ENCODE data around the gene CNST. TPM values are rescaled to one million over a fixed set of nuclear protein-coding genes. Genes with fewer than 3 reads are reported as not detected.
"Not testable (repeated sequence)": the region's sequence is repeated elsewhere in the genome, so short reads cannot be mapped to it uniquely, and the experiment has no call there.

The CNST gene
- total and polyA plus RNA-seq, 2 donors = 17.1 to 36.6 TPM

GRCh38 chr1:246567646-246568235 lies 1.5 kb downstream of the CNST start:
- DNase-seq (ENCODE audit: extremely low spot score) = no peak
- no peaks in the 10 kb centered on the region for H3K36me3 ChIP-seq (ENCODE audit: insufficient read depth)
- peak overlapping the region; percentile 45 for H3K27ac ChIP-seq (ENCODE audit: low read depth)
- peaks cover 1% of the 10 kb centered on the region for H3K4me1 ChIP-seq (ENCODE audit: insufficient read depth)
- H3K4me3 ChIP-seq (ENCODE audit: low read depth, low read length) = peak overlapping the region; percentile 71
- WGBS = 44% methylated on average over 4 of the region's 4 CpGs

- peaks cover 1% of the 10 kb centered on the region for H3K4me1 ChIP-seq (ENCODE audit: insufficient read depth)
Observed at GRCh38 chr1:246569248-246570238, 3.3 kb downstream of the CNST start.

DNA sequence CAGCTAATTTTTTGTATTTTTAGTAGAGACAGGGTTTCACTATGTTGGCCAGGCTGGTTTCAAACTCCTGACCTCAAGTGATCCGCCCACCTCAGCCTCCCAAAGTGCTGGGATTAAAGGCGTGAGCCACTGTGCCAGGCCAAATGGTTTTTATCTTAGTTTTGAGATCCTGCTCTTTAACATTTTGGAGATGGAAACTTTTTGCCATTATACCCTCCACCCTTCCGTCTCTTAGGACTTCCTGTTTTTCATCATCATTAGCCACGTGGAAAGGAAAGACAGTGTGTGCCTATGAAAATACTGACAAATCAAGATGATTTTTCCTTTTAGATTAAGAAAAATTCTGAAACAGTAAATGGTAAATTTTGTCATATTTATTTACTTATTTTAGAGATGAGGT lies 5.1 kb downstream of the CNST start:
- H3K27ac ChIP-seq (ENCODE audit: low read depth); DNase-seq (ENCODE audit: extremely low spot score); H3K4me1 ChIP-seq (ENCODE audit: insufficient read depth); H3K4me3 ChIP-seq (ENCODE audit: low read depth, low read length); H3K36me3 ChIP-seq (ENCODE audit: insufficient read depth): not testable (repeated sequence)
- 73% methylated on average over 4 of the region's 4 CpGs for WGBS

More at GRCh38 chr1:246569248-246570238, 3.3 kb downstream of the CNST start:
- no peak for DNase-seq (ENCODE audit: extremely low spot score)
- Histone ChIP-seq H3K36me3 (ENCODE audit: insufficient read depth) (no peaks in the 10 kb centered on the region), H3K4me3 (ENCODE audit: low read depth, low read length) (no peak overlapping the region), H3K27ac (ENCODE audit: low read depth) (no peak overlapping the region)
- WGBS = 62% methylated on average over 8 of the region's 8 CpGs

DNA sequence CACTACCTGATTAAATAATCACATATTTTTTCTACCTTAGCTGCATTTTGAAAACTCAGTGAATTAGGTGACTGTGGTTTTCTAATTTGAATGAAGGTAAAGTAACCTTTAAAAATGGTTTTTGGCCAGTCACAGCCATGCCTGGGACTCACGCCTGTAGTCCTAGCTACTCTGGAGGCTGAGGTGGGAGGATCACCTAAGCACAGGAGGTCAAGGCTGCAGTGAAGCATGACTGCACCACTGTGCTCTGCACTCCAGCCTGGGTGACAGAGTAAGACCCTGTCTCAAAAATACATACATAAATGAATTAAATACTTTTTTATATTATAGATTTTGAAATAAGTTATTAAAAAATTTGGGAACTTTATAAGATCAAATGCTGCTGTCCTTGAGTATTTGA lies 5.7 kb downstream of the CNST start:
- WGBS = 98% methylated on average over 1 of the region's 1 CpG
- no peaks in the 10 kb centered on the region for H3K36me3 ChIP-seq (ENCODE audit: insufficient read depth)
- H3K4me1 ChIP-seq (ENCODE audit: insufficient read depth) = peaks cover 1% of the 10 kb centered on the region
- no peak overlapping the region for H3K4me3 ChIP-seq (ENCODE audit: low read depth, low read length)
- no peak overlapping the region for H3K27ac ChIP-seq (ENCODE audit: low read depth)
- DNase-seq (ENCODE audit: extremely low spot score) = no peak

GRCh38 chr1:246572785-246573184 lies 6.5 kb downstream of the CNST start:
- no peak for DNase-seq (ENCODE audit: extremely low spot score)
- no peak overlapping the region for H3K27ac ChIP-seq (ENCODE audit: low read depth)
- no peak overlapping the region for H3K4me3 ChIP-seq (ENCODE audit: low read depth, low read length)
- WGBS = 73% methylated on average over 3 of the region's 3 CpGs
- H3K36me3 ChIP-seq (ENCODE audit: insufficient read depth) = no peaks in the 10 kb centered on the region
- peaks cover 1% of the 10 kb centered on the region for H3K4me1 ChIP-seq (ENCODE audit: insufficient read depth)

GRCh38 chr1:246573491-246573890 lies 7.2 kb downstream of the CNST start:
- H3K4me1 ChIP-seq (ENCODE audit: insufficient read depth) = peaks cover 1% of the 10 kb centered on the region
- no peak for DNase-seq (ENCODE audit: extremely low spot score)
- H3K4me3 ChIP-seq (ENCODE audit: low read depth, low read length) = no peak overlapping the region
- H3K27ac ChIP-seq (ENCODE audit: low read depth) = no peak overlapping the region
- no peaks in the 10 kb centered on the region for H3K36me3 ChIP-seq (ENCODE audit: insufficient read depth)
- 48% methylated on average over 6 of the region's 6 CpGs for WGBS

DNA sequence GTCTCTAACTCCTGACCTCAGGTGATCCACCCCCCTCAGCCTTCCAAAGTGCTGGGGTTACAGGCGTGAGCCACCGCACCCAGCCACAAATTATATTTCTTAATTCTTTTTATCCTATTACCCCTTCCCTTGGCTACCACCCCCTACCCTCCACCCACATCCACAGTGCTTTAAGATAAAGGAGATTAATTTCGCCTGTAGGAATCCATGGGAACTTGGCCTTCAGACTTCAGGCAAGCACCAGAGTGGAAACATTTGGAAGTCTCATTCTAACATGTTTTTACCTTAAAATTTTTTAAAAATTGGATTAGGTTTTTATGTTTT lies 10.4 kb downstream of the CNST start:
- H3K27ac ChIP-seq (ENCODE audit: low read depth) = no peak overlapping the region
- no peak for DNase-seq (ENCODE audit: extremely low spot score)
- no peaks in the 10 kb centered on the region for H3K36me3 ChIP-seq (ENCODE audit: insufficient read depth)
- no peaks in the 10 kb centered on the region for H3K4me1 ChIP-seq (ENCODE audit: insufficient read depth)
- H3K4me3 ChIP-seq (ENCODE audit: low read depth, low read length) = no peak overlapping the region
- 69% methylated on average over 3 of the region's 3 CpGs for WGBS

GRCh38 chr1:246577082-246577719 lies 10.9 kb downstream of the CNST start:
- no peak overlapping the region for H3K4me3 ChIP-seq (ENCODE audit: low read depth, low read length)
- WGBS = 78% methylated on average over 5 of the region's 5 CpGs
- no peak for DNase-seq (ENCODE audit: extremely low spot score)
- no peaks in the 10 kb centered on the region for H3K36me3 ChIP-seq (ENCODE audit: insufficient read depth)
- no peak overlapping the region for H3K27ac ChIP-seq (ENCODE audit: low read depth)
- H3K4me1 ChIP-seq (ENCODE audit: insufficient read depth) = no peaks in the 10 kb centered on the region

DNA sequence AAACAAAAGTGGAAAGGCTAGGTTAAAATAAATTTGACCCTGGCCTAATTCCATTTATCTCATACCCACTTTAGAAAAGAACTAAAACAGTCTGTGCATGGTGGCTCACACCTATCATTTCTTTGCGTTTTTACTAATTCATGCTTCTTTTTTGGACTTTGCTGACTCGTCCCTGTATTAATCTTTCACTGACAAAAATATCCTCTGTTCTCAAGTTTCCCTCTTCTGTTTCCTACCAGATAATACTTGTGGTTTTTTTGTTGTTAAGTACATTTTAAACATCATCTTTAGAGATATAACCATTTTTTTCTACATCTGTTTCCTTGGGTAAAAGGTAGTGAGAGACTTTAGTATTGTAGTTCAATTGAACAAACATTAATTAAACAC lies 11.5 kb downstream of the CNST start:
- peaks cover 2% of the 10 kb centered on the region for H3K4me1 ChIP-seq (ENCODE audit: insufficient read depth)
- H3K36me3 ChIP-seq (ENCODE audit: insufficient read depth) = no peaks in the 10 kb centered on the region
- H3K4me3 ChIP-seq (ENCODE audit: low read depth, low read length) = no peak overlapping the region
- WGBS = 45% methylated on average over 2 of the region's 2 CpGs
- DNase-seq (ENCODE audit: extremely low spot score) = no peak
- no peak overlapping the region for H3K27ac ChIP-seq (ENCODE audit: low read depth)

DNA sequence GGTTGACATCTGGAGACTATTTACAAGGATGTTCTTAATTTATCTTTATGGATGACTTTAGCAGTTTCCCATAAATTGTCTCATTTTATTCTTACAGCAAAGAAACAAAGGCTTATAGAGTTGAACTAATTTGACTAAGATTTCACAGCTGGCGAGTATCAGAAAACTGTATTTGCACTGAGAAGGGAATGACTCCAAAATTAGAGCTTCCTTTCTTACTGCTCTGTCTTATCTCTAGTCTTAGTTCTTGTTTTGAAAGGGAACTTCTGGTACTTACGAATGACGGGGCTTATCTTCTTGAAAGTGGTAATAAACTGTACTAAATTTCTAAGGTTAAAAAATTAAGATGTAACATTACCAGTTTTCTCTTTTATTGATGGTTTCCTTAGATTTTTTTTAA lies 13.6 kb downstream of the CNST start:
- H3K36me3 ChIP-seq (ENCODE audit: insufficient read depth) = no peaks in the 10 kb centered on the region
- no peak overlapping the region for H3K27ac ChIP-seq (ENCODE audit: low read depth)
- peak; percentile 48 for DNase-seq (ENCODE audit: extremely low spot score)
- H3K4me3 ChIP-seq (ENCODE audit: low read depth, low read length) = no peak overlapping the region
- peaks cover 3% of the 10 kb centered on the region for H3K4me1 ChIP-seq (ENCODE audit: insufficient read depth)
- 8% methylated on average over 3 of the region's 3 CpGs for WGBS

DNA sequence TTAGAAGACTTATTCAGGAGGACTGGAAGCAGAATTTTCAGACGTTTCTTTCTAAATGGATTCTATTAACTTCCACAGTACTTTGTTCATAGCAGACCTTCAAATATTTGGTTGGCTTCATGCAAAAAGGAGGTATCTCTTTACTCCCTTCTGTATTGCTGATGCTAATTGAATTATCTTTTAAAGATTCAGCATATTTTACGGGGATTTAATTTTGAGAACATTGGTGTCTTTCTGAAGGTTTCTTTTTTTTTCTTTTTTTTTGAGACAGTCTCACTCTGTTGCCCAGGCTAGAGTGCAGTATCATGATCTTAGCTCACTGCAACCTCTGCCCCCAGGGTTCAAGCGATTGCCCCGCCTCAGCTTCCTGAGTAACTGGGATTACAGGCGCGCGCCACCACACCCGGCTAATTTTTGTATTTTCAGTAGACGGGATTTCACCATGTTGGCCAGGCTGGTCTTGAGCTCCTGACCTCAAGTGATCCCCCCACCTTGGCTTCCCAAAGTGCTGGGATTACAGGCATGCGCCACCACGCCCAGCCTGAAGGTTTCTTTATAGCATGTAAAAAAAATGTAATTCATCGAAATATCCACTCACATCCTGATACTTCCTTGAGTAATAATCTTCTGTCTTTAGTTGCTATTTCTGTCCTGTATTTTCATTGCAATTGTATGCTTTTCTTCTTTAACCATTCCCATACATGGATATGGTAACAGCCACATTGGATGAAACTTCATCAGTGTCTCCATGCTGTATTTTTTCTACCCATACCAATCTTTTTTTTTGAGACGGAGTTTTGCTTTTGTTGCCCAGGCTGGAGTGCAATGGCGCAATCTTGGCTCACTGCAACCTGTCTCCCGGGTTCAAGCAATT lies 14.5 kb downstream of the CNST start:
- peaks cover 3% of the 10 kb centered on the region for H3K4me1 ChIP-seq (ENCODE audit: insufficient read depth)
- H3K27ac ChIP-seq (ENCODE audit: low read depth) = no peak overlapping the region
- WGBS = 79% methylated on average over 15 of the region's 15 CpGs

GRCh38 chr1:246582301-246583055 lies 16.2 kb downstream of the CNST start:
- no peak for DNase-seq (ENCODE audit: extremely low spot score)
- Histone ChIP-seq H3K4me3 (ENCODE audit: low read depth, low read length) (no peak overlapping the region), H3K36me3 (ENCODE audit: insufficient read depth) (no peaks in the 10 kb centered on the region), H3K4me1 (ENCODE audit: insufficient read depth) (peaks cover 3% of the 10 kb centered on the region), H3K27ac (ENCODE audit: low read depth) (no peak overlapping the region)
- WGBS = 74% methylated on average over 17 of the region's 17 CpGs

More for the DNA sequence above, 14.5 kb downstream of the CNST start:
- no peak for DNase-seq (ENCODE audit: extremely low spot score)
- Histone ChIP-seq H3K4me3 (ENCODE audit: low read depth, low read length) (no peak overlapping the region), H3K36me3 (ENCODE audit: insufficient read depth) (no peaks in the 10 kb centered on the region)

DNA sequence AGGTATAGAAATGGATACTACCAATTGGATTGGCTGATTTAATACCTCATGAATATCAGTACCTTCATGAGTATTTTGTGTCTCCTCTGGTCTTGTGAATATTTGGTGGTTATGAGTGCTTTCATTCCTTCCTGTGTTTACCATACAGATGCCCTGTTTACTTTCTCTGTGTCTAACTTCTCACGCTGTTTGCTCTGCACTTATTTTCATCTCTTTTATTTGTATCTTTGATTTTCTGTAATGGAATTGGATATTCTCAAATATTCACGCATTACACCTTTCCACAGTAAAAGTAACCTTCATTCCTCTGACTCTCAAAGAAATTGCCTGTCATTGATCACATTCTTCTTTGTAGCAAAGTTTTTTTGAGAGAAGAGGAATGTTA lies 16.8 kb downstream of the CNST start:
- no peak for DNase-seq (ENCODE audit: extremely low spot score)
- peaks cover 3% of the 10 kb centered on the region for H3K4me1 ChIP-seq (ENCODE audit: insufficient read depth)
- H3K27ac ChIP-seq (ENCODE audit: low read depth) = no peak overlapping the region
- no peak overlapping the region for H3K4me3 ChIP-seq (ENCODE audit: low read depth, low read length)
- 73% methylated on average over 2 of the region's 2 CpGs for WGBS
- no peaks in the 10 kb centered on the region for H3K36me3 ChIP-seq (ENCODE audit: insufficient read depth)
